Dedifferentiated amniotic fluid mesenchymal stem cell (primary cell): ENCODE data around the gene PLAC8.
"Not testable (repeated sequence)": the region's sequence is repeated elsewhere in the genome, so short reads cannot be mapped to it uniquely, and the experiment has no call there.

ENCODE experiments used
- DNase-seq: peaks from one replicate; pipeline ENCODE4 v3.0.0-alpha.2; 2016; ENCODE audit errors: extremely low spot score

PLAC8 gene

GRCh38 chr4:83112678-83113428, 1.7 kb downstream of the PLAC8 start:
- DNase-seq = no peak

GRCh38 chr4:83112231-83112630, 2.3 kb downstream of the PLAC8 start:
- DNase-seq = no peak

GRCh38 chr4:83111751-83112141, 2.8 kb downstream of the PLAC8 start:
- not testable (repeated sequence) for DNase-seq

- no peak for DNase-seq
Observed at GRCh38 chr4:83110970-83111750, 3.4 kb downstream of the PLAC8 start.

- peak; percentile 77 for DNase-seq
Observed at GRCh38 chr4:83110223-83110945, 4.1 kb downstream of the PLAC8 start.

GRCh38 chr4:83109480-83110222, 4.9 kb downstream of the PLAC8 start:
- DNase-seq = no peak

GRCh38 chr4:83108101-83108861, 6.2 kb downstream of the PLAC8 start:
- DNase-seq = no peak

GRCh38 chr4:83107631-83108030, 6.9 kb downstream of the PLAC8 start:
- DNase-seq = no peak

- DNase-seq = no peak
Observed at GRCh38 chr4:83104991-83105390, 9.5 kb downstream of the PLAC8 start.

GRCh38 chr4:83096397-83096796, 18.1 kb downstream of the PLAC8 start:
- no peak for DNase-seq

GRCh38 chr4:83093060-83093640, 21.4 kb downstream of the PLAC8 start:
- DNase-seq = no peak

GRCh38 chr4:83089410-83090157, 24.9 kb downstream of the PLAC8 start:
- no peak for DNase-seq

GRCh38 chr4:83084956-83085355, 29.6 kb downstream of the PLAC8 start:
- DNase-seq = not testable (repeated sequence)

GRCh38 chr4:83083925-83084475, 30.5 kb downstream of the PLAC8 start:
- no peak for DNase-seq

- DNase-seq = no peak
Observed at GRCh38 chr4:83082777-83083176, 31.8 kb downstream of the PLAC8 start.

GRCh38 chr4:83080561-83080960, 34.0 kb downstream of the PLAC8 start:
- no peak for DNase-seq

- DNase-seq = no peak
Observed at GRCh38 chr4:83075311-83076095, 39.0 kb downstream of the PLAC8 start.

- DNase-seq = not testable (repeated sequence)
Observed at GRCh38 chr4:83074783-83075182, 39.7 kb downstream of the PLAC8 start.
